AG09309 (cell line): ENCODE results near the gene UBN2.

Experiments used
- DNase-seq: peaks from one replicate; pipeline ENCODE4 v3.0.0-alpha.2; 2010; ENCODE audit warnings: low read depth
- H3K4me3 ChIP-seq: 2 replicates; pipeline ENCODE4 v1.5.1; 2011; ENCODE audit warnings: mild to moderate bottlenecking, low read depth, low read length, moderate library complexity; ENCODE audit not compliant: control insufficient read depth
- TF ChIP-seq, protein P1 (sequence below): IDR thresholded peaks from 2 replicates; pipeline ENCODE4 v1.5.1; 2011; ENCODE audit warnings: mild to moderate bottlenecking, low read depth, low read length, inconsistent platforms; ENCODE audit not compliant: insufficient read depth, control insufficient read depth; ENCODE audit errors: missing control alignments

The UBN2 gene

DNA sequence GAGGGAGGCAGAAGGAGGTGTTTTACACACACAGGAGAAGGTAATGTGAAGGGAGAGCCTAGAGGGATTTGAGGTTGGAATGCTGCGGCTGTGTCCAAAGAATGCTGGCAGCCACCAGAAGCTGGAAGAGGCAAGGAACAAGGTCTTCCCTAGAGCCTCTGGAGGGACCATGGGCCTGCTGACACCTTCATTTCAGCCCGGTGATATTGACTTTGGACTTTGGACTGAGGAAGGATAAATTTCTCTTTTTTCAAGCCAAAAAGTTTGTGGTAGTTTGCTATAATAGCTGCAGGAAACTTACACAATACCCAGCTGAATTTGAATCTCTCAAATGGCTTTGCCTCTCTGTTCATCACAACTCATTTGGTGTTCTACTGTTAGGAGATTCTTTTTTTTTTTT, 34.6 kb downstream of the UBN2 start:
- TF ChIP-seq, protein P1, sequence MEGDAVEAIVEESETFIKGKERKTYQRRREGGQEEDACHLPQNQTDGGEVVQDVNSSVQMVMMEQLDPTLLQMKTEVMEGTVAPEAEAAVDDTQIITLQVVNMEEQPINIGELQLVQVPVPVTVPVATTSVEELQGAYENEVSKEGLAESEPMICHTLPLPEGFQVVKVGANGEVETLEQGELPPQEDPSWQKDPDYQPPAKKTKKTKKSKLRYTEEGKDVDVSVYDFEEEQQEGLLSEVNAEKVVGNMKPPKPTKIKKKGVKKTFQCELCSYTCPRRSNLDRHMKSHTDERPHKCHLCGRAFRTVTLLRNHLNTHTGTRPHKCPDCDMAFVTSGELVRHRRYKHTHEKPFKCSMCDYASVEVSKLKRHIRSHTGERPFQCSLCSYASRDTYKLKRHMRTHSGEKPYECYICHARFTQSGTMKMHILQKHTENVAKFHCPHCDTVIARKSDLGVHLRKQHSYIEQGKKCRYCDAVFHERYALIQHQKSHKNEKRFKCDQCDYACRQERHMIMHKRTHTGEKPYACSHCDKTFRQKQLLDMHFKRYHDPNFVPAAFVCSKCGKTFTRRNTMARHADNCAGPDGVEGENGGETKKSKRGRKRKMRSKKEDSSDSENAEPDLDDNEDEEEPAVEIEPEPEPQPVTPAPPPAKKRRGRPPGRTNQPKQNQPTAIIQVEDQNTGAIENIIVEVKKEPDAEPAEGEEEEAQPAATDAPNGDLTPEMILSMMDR, result no peak
- no peak for DNase-seq
- H3K4me3 ChIP-seq, result no peak overlapping the region

DNA sequence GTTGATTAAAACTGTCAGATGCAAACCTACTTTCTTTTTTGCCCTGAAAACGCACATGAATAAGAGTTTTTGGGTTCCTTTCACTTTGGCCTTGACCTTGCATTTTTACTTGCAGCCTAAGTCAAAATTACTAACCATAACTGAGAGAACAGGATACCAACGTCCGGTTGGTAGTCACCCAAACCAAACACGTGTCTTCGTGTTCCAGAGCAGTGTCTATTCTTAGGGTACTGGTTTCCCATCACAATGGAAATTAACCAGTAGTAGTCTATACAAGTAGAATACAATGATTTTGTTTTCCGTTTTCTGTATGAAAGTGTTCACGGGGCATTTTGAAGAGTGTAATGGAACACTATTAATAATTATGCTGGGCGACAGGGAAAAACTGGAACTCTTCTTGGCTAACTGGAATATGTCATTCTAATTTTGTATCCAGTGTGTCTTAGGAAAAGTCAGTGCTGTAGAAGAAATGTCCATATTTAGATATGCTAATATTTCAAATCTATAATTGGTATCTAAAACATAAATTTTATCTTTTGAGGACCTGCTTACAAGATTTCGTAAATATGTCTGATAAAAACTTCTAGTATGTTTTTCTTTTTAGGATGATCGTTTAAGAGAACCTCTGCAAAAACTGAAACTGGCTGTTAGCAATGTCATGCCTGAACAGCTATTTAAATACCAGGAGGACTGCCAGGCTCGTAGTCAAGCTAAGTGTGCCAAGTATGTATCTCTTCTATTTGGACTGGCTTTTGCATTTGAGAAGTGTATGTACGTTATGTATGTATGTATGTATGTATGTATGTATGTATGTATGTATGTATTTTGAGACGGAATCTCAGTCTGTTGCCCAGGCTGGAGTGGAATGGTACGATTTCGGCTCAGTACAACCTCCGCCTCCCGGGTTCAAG, 40.9 kb downstream of the UBN2 start:
- DNase-seq, result no peak
- no peak overlapping the region for H3K4me3 ChIP-seq
- TF ChIP-seq, protein P1, result no peak

DNA sequence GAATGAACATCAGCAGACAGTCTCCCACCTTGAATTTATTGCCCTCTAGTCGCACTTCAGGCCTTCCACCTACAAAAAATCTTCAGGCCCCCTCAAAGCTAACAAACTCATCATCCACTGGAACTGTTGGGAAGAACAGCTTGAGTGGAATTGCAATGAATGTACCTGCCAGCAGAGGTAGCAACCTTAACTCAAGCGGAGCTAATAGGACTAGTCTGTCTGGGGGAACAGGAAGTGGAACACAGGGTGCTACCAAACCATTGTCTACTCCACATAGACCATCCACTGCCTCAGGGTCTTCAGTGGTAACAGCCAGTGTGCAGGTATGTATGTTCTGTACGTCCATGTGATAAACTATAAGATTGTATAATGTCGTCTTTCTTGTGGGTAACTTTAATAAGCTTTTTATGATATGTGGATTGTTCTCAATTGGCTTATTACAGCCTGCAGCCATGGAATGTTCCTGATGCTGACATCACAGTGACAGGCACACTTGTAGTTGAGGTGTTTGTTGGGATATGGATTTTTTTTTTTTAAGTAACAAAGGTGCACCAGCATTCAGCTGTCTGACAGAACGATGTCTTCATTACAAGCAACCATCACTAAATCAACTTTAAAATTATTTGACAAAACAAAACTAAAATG, 53.3 kb downstream of the UBN2 start:
- DNase-seq, result no peak
- H3K4me3 ChIP-seq, result no peak overlapping the region
- TF ChIP-seq, protein P1, result no peak

DNA sequence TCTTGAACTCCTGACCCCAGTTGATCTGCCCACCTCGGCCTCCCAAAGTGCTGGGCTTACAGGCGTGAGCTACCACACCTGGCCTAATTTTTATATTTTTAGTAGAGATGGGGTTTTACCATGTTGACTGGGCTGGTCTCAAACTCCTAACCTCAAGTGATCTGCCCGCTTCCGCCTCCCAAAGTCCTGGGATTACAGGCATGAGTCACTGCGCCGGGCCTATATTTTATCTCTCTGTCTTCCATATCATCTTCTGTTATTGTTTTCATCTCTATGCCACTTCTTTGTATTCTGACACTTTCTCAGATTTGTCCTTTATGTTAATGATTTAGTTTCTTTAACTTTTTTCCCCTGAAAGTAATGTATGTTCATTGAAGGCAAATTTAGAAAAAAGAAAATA, 55.1 kb downstream of the UBN2 start:
- no peak for DNase-seq
- TF ChIP-seq, protein P1, result no peak
- no peak overlapping the region for H3K4me3 ChIP-seq

DNA sequence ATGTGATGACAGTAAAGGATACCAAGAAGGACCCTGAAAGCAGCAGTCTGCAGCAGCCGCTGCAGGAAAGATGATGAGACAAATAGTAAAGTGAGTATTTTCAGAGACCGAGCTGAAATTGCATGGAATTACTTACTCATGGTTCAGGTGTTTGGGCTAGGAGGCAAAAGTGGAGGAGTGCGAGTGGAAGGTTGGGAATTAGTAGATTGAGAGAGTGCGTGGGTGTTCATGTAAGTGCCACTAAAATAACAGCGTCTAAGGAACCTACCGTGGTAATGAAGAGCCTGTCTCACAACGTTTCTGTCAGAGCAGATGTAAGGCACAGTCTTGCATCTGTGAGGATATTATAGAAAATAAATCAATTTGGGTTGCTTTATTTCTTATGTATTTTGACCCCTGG, 61.8 kb downstream of the UBN2 start:
- H3K4me3 ChIP-seq, result no peak overlapping the region
- TF ChIP-seq, protein P1, result no peak
- DNase-seq, result no peak

DNA sequence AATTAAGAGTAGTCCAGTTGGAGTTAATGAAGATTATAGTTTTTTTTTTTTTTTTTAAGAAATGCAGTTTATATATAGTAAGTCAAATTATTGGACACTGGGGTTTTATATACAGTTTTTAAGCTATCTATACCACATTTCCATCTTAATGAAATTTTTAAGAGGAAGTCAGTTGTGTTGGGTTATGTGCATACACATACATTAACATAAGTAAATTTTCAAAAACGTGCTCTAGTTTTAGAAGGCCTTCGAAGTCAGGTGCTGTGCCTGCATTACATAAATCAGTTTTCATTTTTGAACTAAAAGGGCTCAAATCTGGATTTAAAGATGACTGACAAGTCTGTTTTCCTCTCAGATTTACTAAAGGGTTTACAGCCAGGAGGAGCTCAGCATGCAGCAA, 62.5 kb downstream of the UBN2 start:
- H3K4me3 ChIP-seq, result no peak overlapping the region
- TF ChIP-seq, protein P1, result no peak
- no peak for DNase-seq
